Astrocyte (in vitro differentiated cells and primary cell): ENCODE data around the gene BEND6. TPM values are rescaled to one million over a fixed set of nuclear protein-coding genes. Genes with fewer than 3 reads are reported as not detected.
A peak's percentile ranks its signal among the peaks of the same experiment; 100 is the strongest.

Experiments used
- DNase-seq: peaks from one replicate; pipeline ENCODE4 v3.0.0-alpha.2; 2010; ENCODE audit warnings: low read depth
- FAIRE-seq: peaks from 2 replicates; lab custom pipeline; 2011; peaks lifted over from hg19 to GRCh38; lab: Jason Lieb, UNC
- H2AFZ ChIP-seq: 2 replicates; pipeline ENCODE4 v1.6.0; 2012; ENCODE audit warnings: low read depth, low read length, inconsistent platforms
- H3K27ac ChIP-seq: 2 replicates; pipeline ENCODE4 v1.5.1; 2011; ENCODE audit warnings: low read depth, low read length, inconsistent platforms
- H3K27me3 ChIP-seq: 2 replicates; pipeline ENCODE4 v1.6.0; 2011; ENCODE audit warnings: low read length, inconsistent platforms; ENCODE audit not compliant: insufficient read depth
- H3K36me3 ChIP-seq: 2 replicates; pipeline ENCODE4 v1.5.1; 2011; ENCODE audit warnings: low read length, inconsistent platforms; ENCODE audit not compliant: insufficient read depth
- H3K4me1 ChIP-seq: 2 replicates; pipeline ENCODE4 v1.5.1; 2011; ENCODE audit warnings: low read length, inconsistent platforms; ENCODE audit not compliant: insufficient read depth
- H3K4me2 ChIP-seq: 2 replicates; pipeline ENCODE4 v1.6.0; 2012; ENCODE audit warnings: low read length, inconsistent platforms
- H3K4me3 ChIP-seq: 2 replicates; pipeline ENCODE4 v1.5.1; 2011; ENCODE audit warnings: low read depth, mild to moderate bottlenecking, low read length, inconsistent platforms; ENCODE audit not compliant: insufficient read depth
- H3K79me2 ChIP-seq: 2 replicates; pipeline ENCODE4 v1.6.0; 2012; ENCODE audit warnings: mild to moderate bottlenecking, low read length, inconsistent platforms; ENCODE audit not compliant: insufficient read depth
- H3K9ac ChIP-seq: 2 replicates; pipeline ENCODE4 v1.6.0; 2012; ENCODE audit warnings: mild to moderate bottlenecking, low read length, inconsistent platforms
- H3K9me3 ChIP-seq: 2 replicates; pipeline ENCODE4 v1.5.1; 2012; ENCODE audit warnings: low read depth, mild to moderate bottlenecking, low read length, inconsistent platforms; ENCODE audit not compliant: insufficient read depth
- H4K20me1 ChIP-seq: 2 replicates; pipeline ENCODE4 v1.6.0; 2012; ENCODE audit warnings: low read length, inconsistent platforms; ENCODE audit not compliant: insufficient read depth
- H3K27ac Mint-ChIP-seq: one replicate; pipeline ENCODE4 v1.8.0; 2021; ENCODE audit warnings: mild to moderate bottlenecking, mixed read lengths; ENCODE audit not compliant: unreplicated experiment
- H3K27me3 Mint-ChIP-seq: one replicate; pipeline ENCODE4 v1.8.0; 2021; ENCODE audit warnings: low read depth, mixed read lengths; ENCODE audit not compliant: unreplicated experiment
- H3K36me3 Mint-ChIP-seq: one replicate; pipeline ENCODE4 v1.8.0; 2021; ENCODE audit warnings: low read depth, mixed read lengths; ENCODE audit not compliant: unreplicated experiment
- H3K4me1 Mint-ChIP-seq: one replicate; pipeline ENCODE4 v1.8.0; 2021; ENCODE audit warnings: low read depth, mixed read lengths; ENCODE audit not compliant: unreplicated experiment
- H3K4me3 Mint-ChIP-seq: one replicate; pipeline ENCODE4 v1.8.0; 2021; ENCODE audit warnings: mild to moderate bottlenecking, moderate library complexity, mixed read lengths; ENCODE audit not compliant: unreplicated experiment
- H3K9me3 Mint-ChIP-seq: one replicate; pipeline ENCODE4 v1.8.0; 2021; ENCODE audit warnings: mild to moderate bottlenecking, mixed read lengths; ENCODE audit not compliant: unreplicated experiment
- CTCF ChIP-seq: IDR thresholded peaks from 2 replicates; pipeline ENCODE4 v1.5.1; 2011; ENCODE audit warnings: low read depth, mild to moderate bottlenecking, inconsistent platforms, low read length, moderate library complexity; ENCODE audit not compliant: insufficient read depth
- EZH2 ChIP-seq: IDR thresholded peaks from 2 replicates; pipeline ENCODE4 v1.6.1; 2012; ENCODE audit warnings: mild to moderate bottlenecking, low read length, inconsistent platforms; ENCODE audit not compliant: insufficient read depth
- total RNA-seq: library from RNA; stranded (reverse); gene quantifications from 2 replicates; pipeline ENCODE4 v1.2.1, GENCODE V29; 2021

The BEND6 gene
- total RNA-seq, 1 donor from 2014 or later, result 8.3 TPM

- TF ChIP-seq CTCF, result no peak
- no peak for TF ChIP-seq EZH2
- DNase-seq (no peak), FAIRE-seq (no peak)
- H3K27me3 ChIP-seq, result no peaks in the 10 kb centered on the region
- no peaks in the 10 kb centered on the region for H3K4me1 ChIP-seq
- Mint-ChIP-seq H3K4me3 (no peak overlapping the region), H3K27me3 (no peaks in the 10 kb centered on the region), H3K27ac (no peak overlapping the region), H3K9me3 (no peaks in the 10 kb centered on the region), H3K4me1 (no peaks in the 10 kb centered on the region), H3K36me3 (no peaks in the 10 kb centered on the region)
- no peak overlapping the region for H3K9ac ChIP-seq
- H3K9me3 ChIP-seq, result peaks cover 2% of the 10 kb centered on the region
- no peaks in the 10 kb centered on the region for H3K36me3 ChIP-seq
- no peak overlapping the region for H3K27ac ChIP-seq
- H3K4me2 ChIP-seq, result no peak overlapping the region
- H2AFZ ChIP-seq, result no peak overlapping the region
- H3K79me2 ChIP-seq, result no peaks in the 10 kb centered on the region
- H4K20me1 ChIP-seq, result no peaks in the 10 kb centered on the region
- no peak overlapping the region for H3K4me3 ChIP-seq
Observed at GRCh38 chr6:57019434-57019833, 64.5 kb downstream of the BEND6 start.

DNA sequence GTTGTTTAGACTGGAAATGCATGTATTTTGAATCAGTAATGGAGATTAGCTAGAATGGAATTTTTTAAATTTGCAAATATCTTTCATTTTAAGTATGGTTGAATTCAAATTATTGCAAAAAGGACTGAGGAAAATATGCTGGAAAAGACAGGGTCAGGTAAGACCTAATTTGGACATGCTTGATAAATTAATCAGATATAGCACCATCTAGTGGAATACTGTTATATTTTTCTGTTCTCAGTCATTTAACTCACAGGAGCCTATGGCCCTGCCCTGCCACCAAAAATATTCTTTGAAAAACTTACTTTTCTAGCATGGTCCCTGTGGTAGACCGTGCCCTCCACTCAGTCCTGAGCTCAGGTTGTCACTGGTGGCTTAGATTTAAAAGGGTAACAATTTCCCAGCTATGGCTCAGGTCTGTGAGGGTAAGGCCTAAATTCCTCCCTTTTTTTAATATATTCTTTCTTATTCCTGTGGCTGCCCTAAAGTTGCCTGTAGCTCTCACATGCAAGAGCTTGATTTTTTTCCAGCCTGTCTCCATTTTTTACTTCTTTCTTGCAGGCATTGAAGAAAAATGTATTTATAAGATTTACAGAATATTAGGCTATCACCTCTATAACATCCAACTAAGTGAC, 66.3 kb downstream of the BEND6 start:
- H3K9ac ChIP-seq, result no peak overlapping the region
- Mint-ChIP-seq H3K4me3 (no peak overlapping the region), H3K27ac (peak overlapping the region; percentile 23), H3K4me1 (no peaks in the 10 kb centered on the region), H3K27me3 (no peaks in the 10 kb centered on the region), H3K36me3 (no peaks in the 10 kb centered on the region), H3K9me3 (peaks cover 9% of the 10 kb centered on the region)
- peaks cover 6% of the 10 kb centered on the region for H3K9me3 ChIP-seq
- no peaks in the 10 kb centered on the region for H3K27me3 ChIP-seq
- H2AFZ ChIP-seq, result no peak overlapping the region
- DNase-seq (peak; percentile 33), FAIRE-seq (peak; percentile 50)
- H3K79me2 ChIP-seq, result no peaks in the 10 kb centered on the region
- H3K36me3 ChIP-seq, result no peaks in the 10 kb centered on the region
- no peak overlapping the region for H3K27ac ChIP-seq
- peak; percentile 59 for TF ChIP-seq CTCF
- no peak for TF ChIP-seq EZH2
- H3K4me2 ChIP-seq, result no peak overlapping the region
- no peaks in the 10 kb centered on the region for H3K4me1 ChIP-seq
- no peak overlapping the region for H3K4me3 ChIP-seq
- H4K20me1 ChIP-seq, result no peaks in the 10 kb centered on the region

GRCh38 chr6:57024321-57024720, 69.4 kb downstream of the BEND6 start:
- H3K27ac ChIP-seq, result no peak overlapping the region

More at GRCh38 chr6:57024321-57024720, 69.4 kb downstream of the BEND6 start:
- Histone ChIP-seq H3K36me3 (no peaks in the 10 kb centered on the region), H3K9me3 (peaks cover 6% of the 10 kb centered on the region), H3K4me1 (no peaks in the 10 kb centered on the region), H3K27me3 (no peaks in the 10 kb centered on the region), H4K20me1 (no peaks in the 10 kb centered on the region), H3K4me2 (no peak overlapping the region), H3K4me3 (no peak overlapping the region), H3K9ac (no peak overlapping the region), H2AFZ (no peak overlapping the region), H3K79me2 (no peaks in the 10 kb centered on the region)
- DNase-seq, result no peak
- Mint-ChIP-seq H3K9me3 (peaks cover 11% of the 10 kb centered on the region), H3K4me1 (no peaks in the 10 kb centered on the region), H3K27ac (no peak overlapping the region), H3K36me3 (no peaks in the 10 kb centered on the region), H3K27me3 (no peaks in the 10 kb centered on the region), H3K4me3 (no peak overlapping the region)
- no peak for TF ChIP-seq CTCF
- no peak for TF ChIP-seq EZH2
- no peak for FAIRE-seq
